Prostate gland (tissue), 2 donors: Measurements from ENCODE around the gene GRIA4.

Experiments used
- POLR2A ChIP-seq: fragments of 450-650 bp; IDR thresholded peaks from one replicate; pipeline ENCODE4 v1.6.1; 2016; ENCODE audit warnings: antibody characterized with exemption, mild to moderate bottlenecking
- POLR2AphosphoS5 ChIP-seq: sonication (generic); formaldehyde crosslinking; IDR thresholded peaks from one replicate; pipeline ENCODE4 v1.6.1; 2017; ENCODE audit warnings: antibody characterized with exemption
- TF ChIP-seq, protein P1 (sequence below), 4 experiments: fragments of 200-600 bp in 2 of 4; fragments of 450-650 bp in 2 of 4; sonication (generic) in 2 of 4; IDR thresholded peaks; 1 replicate in 3 of 4; 2 replicates in 1 of 4; pipeline ENCODE4 v1.5.1; 2016 to 2019; ENCODE audit warnings: antibody characterized with exemption in 4 of 4, mild to moderate bottlenecking in 2 of 4, moderate library complexity in 2 of 4

DNA sequence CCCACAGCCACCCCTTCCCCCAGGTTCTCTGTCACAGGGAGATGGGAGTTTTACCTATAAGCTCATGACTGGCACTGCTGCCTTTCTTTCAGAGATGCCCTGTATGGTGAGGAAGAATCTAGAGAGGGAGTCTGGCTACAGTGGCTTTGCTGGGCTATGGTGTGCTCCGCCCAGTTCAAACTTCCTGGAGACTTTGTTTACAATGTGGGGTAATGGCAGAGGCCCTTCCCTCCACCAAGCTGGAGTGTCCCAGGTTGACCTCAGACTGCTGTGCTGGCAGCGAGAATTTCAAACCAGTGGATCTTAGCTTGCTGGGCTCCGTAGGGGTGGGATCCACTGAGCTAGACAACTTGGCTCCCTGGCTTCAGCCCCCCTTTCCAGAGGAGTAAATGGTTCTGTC is 268.6 kb downstream of the GRIA4 start:
- TF ChIP-seq, protein P1, sequence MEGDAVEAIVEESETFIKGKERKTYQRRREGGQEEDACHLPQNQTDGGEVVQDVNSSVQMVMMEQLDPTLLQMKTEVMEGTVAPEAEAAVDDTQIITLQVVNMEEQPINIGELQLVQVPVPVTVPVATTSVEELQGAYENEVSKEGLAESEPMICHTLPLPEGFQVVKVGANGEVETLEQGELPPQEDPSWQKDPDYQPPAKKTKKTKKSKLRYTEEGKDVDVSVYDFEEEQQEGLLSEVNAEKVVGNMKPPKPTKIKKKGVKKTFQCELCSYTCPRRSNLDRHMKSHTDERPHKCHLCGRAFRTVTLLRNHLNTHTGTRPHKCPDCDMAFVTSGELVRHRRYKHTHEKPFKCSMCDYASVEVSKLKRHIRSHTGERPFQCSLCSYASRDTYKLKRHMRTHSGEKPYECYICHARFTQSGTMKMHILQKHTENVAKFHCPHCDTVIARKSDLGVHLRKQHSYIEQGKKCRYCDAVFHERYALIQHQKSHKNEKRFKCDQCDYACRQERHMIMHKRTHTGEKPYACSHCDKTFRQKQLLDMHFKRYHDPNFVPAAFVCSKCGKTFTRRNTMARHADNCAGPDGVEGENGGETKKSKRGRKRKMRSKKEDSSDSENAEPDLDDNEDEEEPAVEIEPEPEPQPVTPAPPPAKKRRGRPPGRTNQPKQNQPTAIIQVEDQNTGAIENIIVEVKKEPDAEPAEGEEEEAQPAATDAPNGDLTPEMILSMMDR (IDR thresholded peaks at IDR 0.05) = no peak
- no peak for TF ChIP-seq POLR2A
- no peak for TF ChIP-seq POLR2AphosphoS5
